GM23248 (cell line): ENCODE results near the gene TMEM151B. TPM values are rescaled to one million over a fixed set of nuclear protein-coding genes. Genes with fewer than 3 reads are reported as not detected.

Source experiments
- DNase-seq: peaks from one replicate; pipeline ENCODE4 v3.0.0-alpha.2; 2015
- H2AFZ ChIP-seq: fragments of 200-600 bp; sonication (generic); 2 replicates; pipeline ENCODE4 v1.6.1; 2016; ENCODE audit warnings: antibody characterized with exemption
- H3F3A ChIP-seq: fragments of 200-600 bp; sonication (generic); 2 replicates; pipeline ENCODE4 v1.6.1; 2016; ENCODE audit warnings: mild to moderate bottlenecking, antibody characterized with exemption, mixed run types; ENCODE audit not compliant: insufficient read depth
- H3K27ac ChIP-seq: fragments of 200-600 bp; sonication (generic); 2 replicates; pipeline ENCODE4 v1.5.1; 2016; ENCODE audit warnings: mild to moderate bottlenecking
- H3K27me3 ChIP-seq: fragments of 200-600 bp; sonication (generic); replicated peaks from 2 replicates; pipeline ENCODE4 v1.6.1; 2016; ENCODE audit warnings: mild to moderate bottlenecking; ENCODE audit not compliant: insufficient read depth
- H3K36me3 ChIP-seq: fragments of 200-600 bp; sonication (generic); 2 replicates; pipeline ENCODE4 v1.6.1; 2016; ENCODE audit warnings: low read depth, mild to moderate bottlenecking
- H3K4me1 ChIP-seq: fragments of 200-600 bp; sonication (generic); 2 replicates; pipeline ENCODE4 v1.6.1; 2016; ENCODE audit warnings: mild to moderate bottlenecking; ENCODE audit not compliant: insufficient read depth
- H3K4me2 ChIP-seq: fragments of 200-600 bp; sonication (generic); one replicate; pipeline ENCODE4 v1.6.1; 2016; ENCODE audit warnings: mild to moderate bottlenecking; ENCODE audit not compliant: unreplicated experiment
- H3K4me3 ChIP-seq: fragments of 200-600 bp; sonication (generic); 2 replicates; pipeline ENCODE4 v1.5.1; 2016; ENCODE audit warnings: mild to moderate bottlenecking
- H3K79me2 ChIP-seq: fragments of 200-600 bp; sonication (generic); 2 replicates; pipeline ENCODE4 v1.6.1; 2016; ENCODE audit warnings: mild to moderate bottlenecking; ENCODE audit not compliant: insufficient read depth
- H3K9ac ChIP-seq: fragments of 200-600 bp; sonication (generic); 2 replicates; pipeline ENCODE4 v1.6.1; 2016; ENCODE audit warnings: mild to moderate bottlenecking
- H3K9me2 ChIP-seq: fragments of 200-600 bp; sonication (generic); 2 replicates; pipeline ENCODE4 v1.6.1; 2016; ENCODE audit warnings: mixed run types, mild to moderate bottlenecking, moderate library complexity; ENCODE audit not compliant: insufficient read depth
- H3K9me3 ChIP-seq: fragments of 200-600 bp; sonication (generic); one replicate; pipeline ENCODE4 v1.6.1; 2017; ENCODE audit warnings: low read depth
- H4K20me1 ChIP-seq: fragments of 200-600 bp; sonication (generic); 2 replicates; pipeline ENCODE4 v1.6.0; 2016; ENCODE audit not compliant: insufficient read depth
- EZH2 ChIP-seq: fragments of 200-600 bp; sonication (generic); IDR thresholded peaks from 2 replicates; pipeline ENCODE4 v1.6.1; 2018; ENCODE audit warnings: antibody characterized with exemption, mild to moderate bottlenecking; ENCODE audit not compliant: insufficient read depth, poor library complexity, severe bottlenecking
- EZH2phosphoT487 ChIP-seq: fragments of 200-600 bp; sonication (generic); IDR thresholded peaks from 2 replicates; pipeline ENCODE4 v1.6.1; 2018; ENCODE audit warnings: antibody characterized with exemption, moderate library complexity, mild to moderate bottlenecking, low read depth; ENCODE audit not compliant: insufficient read depth
- WGBS, 2 experiments: methylation state at CpG; one replicate each; pipeline ENCODE4 v1.1.6; 2015 to 2017; ENCODE audit warnings: low lambda C conversion rate in 2 of 2, low coverage in 1 of 2; ENCODE audit errors: missing lambda C conversion rate in 2 of 2; 5-methylcytosine and 5-hydroxymethylcytosine counted together
- in situ Hi-C: fragments of 300-500 bp; cut with MboI; formaldehyde crosslinking; loops from 2 replicates; pipeline ENCODE4 v1.15.0; 2020
- polyA plus RNA-seq: library from polyadenylated mRNA; unstranded; fragments of >200 nt; fragmentation: Nextera tagmentation; extraction: Ambion mirVana; gene quantifications from 2 replicates; pipeline ENCODE4 v1.2.1, GENCODE V29; 2016
- total RNA-seq: library from RNA; depleted of rRNA; stranded (reverse); fragments of >200 nt; shearing (Covaris generic); gene quantifications from 2 replicates; pipeline ENCODE4 v1.2.3, GENCODE V29; 2014

The TMEM151B gene
- total and polyA plus RNA-seq, 2 experiments from 2014 or later = not detected

- Histone ChIP-seq H3K9ac (no peak overlapping the region), H3K79me2 (no peaks in the 10 kb centered on the region), H3K9me2 (no peaks in the 10 kb centered on the region), H2AFZ (no peak overlapping the region), H3K27ac (no peak overlapping the region), H3K4me3 (no peak overlapping the region), H3K9me3 (no peaks in the 10 kb centered on the region), H3K36me3 (no peaks in the 10 kb centered on the region), H3K4me1 (no peaks in the 10 kb centered on the region), H4K20me1 (no peaks in the 10 kb centered on the region), H3K27me3 (peaks cover 37% of the 10 kb centered on the region), H3K4me2 (no peak overlapping the region), H3F3A (no peaks in the 10 kb centered on the region)
- 74 to 75% methylated on average over 5 of the region's 5 CpGs for whole genome bisulfite sequencing, 2 experiments
- in situ Hi-C loops = loop anchor here (5.0 kb wide), 1 partner anchor 67 kb away; the partner anchor contains the start of gene TMEM151B
- no peak for DNase-seq
- TF ChIP-seq EZH2 (no peak), EZH2phosphoT487 (no peak)
Observed at GRCh38 chr6:44339301-44339700, 69.1 kb downstream of the TMEM151B start.

GRCh38 chr6:44339763-44340625 is 69.7 kb downstream of the TMEM151B start:
- H3K4me2 ChIP-seq = no peak overlapping the region
- no peaks in the 10 kb centered on the region for H3K4me1 ChIP-seq
- no peaks in the 10 kb centered on the region for H3K9me2 ChIP-seq
- TF ChIP-seq EZH2 = no peak
- no peak for TF ChIP-seq EZH2phosphoT487
- DNase-seq = peak; percentile 79
- 67 to 75% methylated on average over 7 of the region's 7 CpGs for WGBS, 2 experiments
- H2AFZ ChIP-seq = no peak overlapping the region
- in situ Hi-C loops = loop anchor here (5.0 kb wide), 1 partner anchor 68 kb away; the partner anchor contains the start of gene TMEM151B
- no peak overlapping the region for H3K27ac ChIP-seq
- no peak overlapping the region for H3K4me3 ChIP-seq
- no peak overlapping the region for H3K9ac ChIP-seq
- H3K36me3 ChIP-seq = no peaks in the 10 kb centered on the region
- no peaks in the 10 kb centered on the region for H3K79me2 ChIP-seq
- no peaks in the 10 kb centered on the region for H3K9me3 ChIP-seq
- H3K27me3 ChIP-seq = peaks cover 44% of the 10 kb centered on the region
- no peaks in the 10 kb centered on the region for H4K20me1 ChIP-seq
- no peaks in the 10 kb centered on the region for H3F3A ChIP-seq

GRCh38 chr6:44341095-44341890 is 71.0 kb downstream of the TMEM151B start:
- WGBS, 2 experiments = 60 to 65% methylated on average over 8 of the region's 8 CpGs
- H3K4me3 ChIP-seq = no peak overlapping the region
- H3K4me2 ChIP-seq = no peak overlapping the region
- no peaks in the 10 kb centered on the region for H3K4me1 ChIP-seq
- no peaks in the 10 kb centered on the region for H4K20me1 ChIP-seq
- H3K36me3 ChIP-seq = no peaks in the 10 kb centered on the region
- no peak overlapping the region for H2AFZ ChIP-seq
- no peaks in the 10 kb centered on the region for H3K9me2 ChIP-seq
- H3K9me3 ChIP-seq = no peaks in the 10 kb centered on the region
- TF ChIP-seq EZH2 = no peak
- no peak for TF ChIP-seq EZH2phosphoT487
- no peak overlapping the region for H3K9ac ChIP-seq
- H3K27ac ChIP-seq = no peak overlapping the region
- H3F3A ChIP-seq = no peaks in the 10 kb centered on the region
- in situ Hi-C loops = no loop called here
- H3K27me3 ChIP-seq = peaks cover 54% of the 10 kb centered on the region
- DNase-seq = no peak
- no peaks in the 10 kb centered on the region for H3K79me2 ChIP-seq

- H3K4me2 ChIP-seq = peak overlapping the region; percentile 70
- no peak overlapping the region for H3K9ac ChIP-seq
- peak overlapping the region; percentile 34; the same call in 1 of the 2 replicates for H2AFZ ChIP-seq
- in situ Hi-C loops = no loop called here
- H3K4me3 ChIP-seq = peak overlapping the region; percentile 55
- DNase-seq = peak; percentile 26
- no peaks in the 10 kb centered on the region for H3K36me3 ChIP-seq
- no peaks in the 10 kb centered on the region for H3K9me3 ChIP-seq
- WGBS, 2 experiments = 4 to 5% methylated on average over 6 of the region's 6 CpGs
- H3K27me3 ChIP-seq = peaks cover 47% of the 10 kb centered on the region
- TF ChIP-seq EZH2phosphoT487 = no peak
- TF ChIP-seq EZH2 = peak; percentile 26
- no peaks in the 10 kb centered on the region for H3K9me2 ChIP-seq
- H3F3A ChIP-seq = no peaks in the 10 kb centered on the region
- H3K27ac ChIP-seq = no peak overlapping the region
- H3K79me2 ChIP-seq = no peaks in the 10 kb centered on the region
- H3K4me1 ChIP-seq = no peaks in the 10 kb centered on the region
- no peaks in the 10 kb centered on the region for H4K20me1 ChIP-seq
Observed at GRCh38 chr6:44342052-44342451, 71.8 kb downstream of the TMEM151B start.
